RWPE2 (cell line): ENCODE measurements around the gene INPP5A.

Experiments
- ATAC-seq: fragments of 200-7000 bp; cut with Tn5 transposase; 3 replicates; pipeline ENCODE4 v1.9.1; 2021; ENCODE audit warnings: low read depth
- DNase-seq: peaks from one replicate; pipeline ENCODE4 v3.0.0-alpha.2; 2020; ENCODE audit warnings: low spot score
- H3K27ac ChIP-seq: fragments of 450-650 bp; 2 replicates; pipeline ENCODE4 v1.5.1; 2017; ENCODE audit warnings: mild to moderate bottlenecking; ENCODE audit not compliant: poor library complexity, severe bottlenecking
- H3K27me3 ChIP-seq: fragments of 250-450 bp; sonication (Bioruptor Pico); 2 replicates; pipeline ENCODE4 v1.5.1; 2021; ENCODE audit warnings: mild to moderate bottlenecking, moderate library complexity; ENCODE audit not compliant: insufficient read depth, poor library complexity, severe bottlenecking
- H3K36me3 ChIP-seq: fragments of 250-450 bp; sonication (Bioruptor Pico); 2 replicates; pipeline ENCODE4 v1.5.1; 2020; ENCODE audit warnings: low read depth, mild to moderate bottlenecking, moderate library complexity
- H3K4me1 ChIP-seq: fragments of 250-450 bp; sonication (Bioruptor Pico); 2 replicates; pipeline ENCODE4 v1.5.1; 2021; ENCODE audit warnings: mild to moderate bottlenecking, moderate library complexity; ENCODE audit not compliant: insufficient read depth, poor library complexity, severe bottlenecking
- H3K4me3 ChIP-seq: fragments of 250-450 bp; sonication (Bioruptor Pico); 2 replicates; pipeline ENCODE4 v1.5.1; 2021; ENCODE audit warnings: mild to moderate bottlenecking, moderate library complexity; ENCODE audit not compliant: severe bottlenecking
- H3K9me3 ChIP-seq: fragments of 250-450 bp; sonication (Bioruptor Pico); 2 replicates; pipeline ENCODE4 v1.5.1; 2021; ENCODE audit warnings: mild to moderate bottlenecking, moderate library complexity; ENCODE audit not compliant: severe bottlenecking
- TF ChIP-seq, protein P1 (sequence below): fragments of 450-650 bp; IDR thresholded peaks from one replicate; pipeline ENCODE4 v1.5.1; 2017; ENCODE audit warnings: mild to moderate bottlenecking, moderate library complexity; ENCODE audit not compliant: poor library complexity, severe bottlenecking

Gene INPP5A

DNA sequence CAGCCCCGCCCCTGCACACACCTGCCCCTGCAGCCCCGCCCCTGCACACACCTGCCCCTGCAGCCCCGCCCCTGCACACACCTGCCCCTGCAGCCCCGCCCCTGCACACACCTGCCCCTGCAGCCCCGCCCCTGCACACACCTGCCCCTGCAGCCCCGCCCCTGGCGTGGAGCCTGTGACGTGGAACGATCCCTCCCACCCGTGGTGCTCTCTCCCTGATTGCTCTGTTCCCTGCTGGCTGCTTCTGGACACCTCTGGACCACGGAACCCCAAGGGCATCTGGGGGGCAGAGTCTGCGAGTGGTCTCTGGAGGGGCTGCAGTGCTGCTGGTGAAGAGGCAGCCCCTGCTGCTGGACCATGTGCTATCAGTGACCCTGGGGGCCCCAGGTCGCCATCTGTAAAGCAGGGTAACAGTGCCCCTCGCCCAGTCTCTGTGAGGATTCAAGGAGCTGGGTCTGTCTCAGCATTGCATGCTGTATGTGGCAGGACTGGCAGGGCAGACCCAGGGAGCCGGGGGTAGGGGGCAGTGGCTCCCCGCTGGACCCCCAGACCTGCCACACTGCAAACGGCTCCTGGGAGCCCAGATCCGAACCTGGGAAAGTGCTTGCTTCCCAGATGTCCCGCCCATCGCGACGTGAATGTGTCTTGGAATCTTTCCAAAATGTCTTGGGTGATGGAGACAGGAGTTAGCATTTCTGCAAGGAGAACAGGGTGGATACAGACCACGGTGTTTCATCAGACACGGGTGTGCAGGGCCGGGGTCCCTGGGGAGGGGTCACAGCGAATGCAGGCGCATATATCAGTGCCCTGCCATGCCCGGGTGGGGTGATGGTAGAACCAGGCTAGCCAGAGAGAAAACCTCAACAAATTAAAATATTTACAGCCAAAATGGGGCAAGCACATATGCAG is 276.2 kb downstream of the INPP5A start:
- TF ChIP-seq, protein P1, sequence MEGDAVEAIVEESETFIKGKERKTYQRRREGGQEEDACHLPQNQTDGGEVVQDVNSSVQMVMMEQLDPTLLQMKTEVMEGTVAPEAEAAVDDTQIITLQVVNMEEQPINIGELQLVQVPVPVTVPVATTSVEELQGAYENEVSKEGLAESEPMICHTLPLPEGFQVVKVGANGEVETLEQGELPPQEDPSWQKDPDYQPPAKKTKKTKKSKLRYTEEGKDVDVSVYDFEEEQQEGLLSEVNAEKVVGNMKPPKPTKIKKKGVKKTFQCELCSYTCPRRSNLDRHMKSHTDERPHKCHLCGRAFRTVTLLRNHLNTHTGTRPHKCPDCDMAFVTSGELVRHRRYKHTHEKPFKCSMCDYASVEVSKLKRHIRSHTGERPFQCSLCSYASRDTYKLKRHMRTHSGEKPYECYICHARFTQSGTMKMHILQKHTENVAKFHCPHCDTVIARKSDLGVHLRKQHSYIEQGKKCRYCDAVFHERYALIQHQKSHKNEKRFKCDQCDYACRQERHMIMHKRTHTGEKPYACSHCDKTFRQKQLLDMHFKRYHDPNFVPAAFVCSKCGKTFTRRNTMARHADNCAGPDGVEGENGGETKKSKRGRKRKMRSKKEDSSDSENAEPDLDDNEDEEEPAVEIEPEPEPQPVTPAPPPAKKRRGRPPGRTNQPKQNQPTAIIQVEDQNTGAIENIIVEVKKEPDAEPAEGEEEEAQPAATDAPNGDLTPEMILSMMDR: no peak
- no peak for DNase-seq
- Histone ChIP-seq H3K9me3 (no peaks in the 10 kb centered on the region), H3K27me3 (no peaks in the 10 kb centered on the region), H3K4me3 (no peak overlapping the region), H3K27ac (no peak overlapping the region), H3K36me3 (no peaks in the 10 kb centered on the region), H3K4me1 (no peaks in the 10 kb centered on the region)
- no peak for ATAC-seq

DNA sequence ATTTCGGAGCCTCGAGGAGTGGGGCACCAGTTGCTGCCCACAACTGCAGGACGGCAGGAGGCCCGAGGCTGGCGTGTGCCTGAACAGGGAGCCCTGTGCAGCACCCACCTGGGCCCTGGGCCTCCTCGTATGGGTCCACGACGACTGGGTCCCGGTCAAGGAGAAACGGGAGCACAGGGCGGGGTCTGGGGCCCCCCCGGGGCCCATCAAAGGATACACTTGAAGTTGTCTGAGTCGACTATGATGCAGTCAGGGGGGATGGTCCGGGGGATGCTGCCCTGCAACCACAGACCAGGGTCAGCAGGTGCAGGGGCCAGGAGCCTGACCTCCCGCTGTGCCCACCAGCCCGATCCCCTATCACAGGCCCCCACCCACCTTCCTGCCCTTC is 276.9 kb downstream of the INPP5A start:
- TF ChIP-seq, protein P1: no peak
- no peaks in the 10 kb centered on the region for H3K9me3 ChIP-seq
- no peaks in the 10 kb centered on the region for H3K4me1 ChIP-seq
- ATAC-seq (no peak), DNase-seq (peak; percentile 47)
- no peak overlapping the region for H3K27ac ChIP-seq
- H3K27me3 ChIP-seq: no peaks in the 10 kb centered on the region
- H3K4me3 ChIP-seq: no peak overlapping the region
- no peaks in the 10 kb centered on the region for H3K36me3 ChIP-seq

DNA sequence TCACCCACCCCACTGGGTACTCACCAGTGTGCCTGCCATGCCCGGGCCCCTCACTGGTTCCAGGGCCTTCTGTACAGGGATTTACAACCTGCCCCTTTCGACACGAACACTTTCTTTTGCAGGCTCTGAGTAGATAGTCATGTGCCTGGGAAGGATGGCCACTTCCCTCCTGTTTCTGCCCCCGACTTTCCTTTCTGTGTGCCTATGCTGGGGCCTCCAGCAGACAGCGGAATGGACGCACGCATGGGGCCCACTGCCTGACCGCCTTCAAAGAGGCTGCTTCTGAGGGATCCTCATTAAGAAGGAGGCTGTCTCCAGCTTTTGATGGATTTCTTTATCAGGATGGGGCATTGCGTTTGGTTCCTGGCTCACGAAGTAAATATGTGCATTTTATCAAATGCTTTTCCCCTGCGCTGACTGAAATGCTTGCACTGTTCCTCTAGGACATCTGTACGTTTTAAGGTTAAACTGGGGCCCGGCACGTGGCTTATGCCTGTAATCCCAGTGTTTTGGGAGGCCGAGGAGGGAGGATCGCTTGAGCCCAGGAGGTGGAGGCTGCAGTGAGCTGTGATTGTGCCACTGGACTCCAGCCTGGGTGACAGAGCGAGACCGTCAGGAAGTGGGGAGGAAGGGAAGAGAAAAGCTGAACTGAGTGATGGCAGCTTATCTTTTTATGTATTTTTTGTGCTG is 277.7 kb downstream of the INPP5A start:
- Histone ChIP-seq H3K27ac (no peak overlapping the region), H3K9me3 (no peaks in the 10 kb centered on the region), H3K27me3 (no peaks in the 10 kb centered on the region), H3K4me3 (no peak overlapping the region), H3K4me1 (no peaks in the 10 kb centered on the region), H3K36me3 (no peaks in the 10 kb centered on the region)
- no peak for DNase-seq
- ATAC-seq: no peak
- TF ChIP-seq, protein P1: no peak

DNA sequence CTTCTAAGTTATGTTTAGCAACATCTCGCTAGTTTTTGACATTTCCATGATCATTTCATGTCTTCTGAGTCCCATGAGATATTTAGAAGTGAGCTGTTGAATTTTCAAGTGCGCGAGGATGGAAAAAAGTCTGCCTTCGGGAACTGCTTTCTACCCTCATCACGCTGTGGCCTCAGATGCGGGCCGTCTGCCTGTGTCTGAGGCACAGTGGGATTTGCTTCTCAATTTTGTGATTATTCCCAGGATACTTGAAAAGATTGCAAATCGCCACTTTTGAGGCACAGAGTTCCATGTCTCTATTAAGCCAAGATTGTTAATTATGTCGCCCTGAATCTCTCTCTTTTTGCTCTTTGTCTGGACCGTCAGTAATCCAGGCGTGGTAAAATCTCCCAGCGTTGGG is 279.1 kb downstream of the INPP5A start:
- ATAC-seq (no peak), DNase-seq (no peak)

More for the DNA sequence above, 279.1 kb downstream of the INPP5A start:
- Histone ChIP-seq H3K4me1 (no peaks in the 10 kb centered on the region), H3K4me3 (no peak overlapping the region), H3K27me3 (no peaks in the 10 kb centered on the region), H3K9me3 (no peaks in the 10 kb centered on the region), H3K27ac (no peak overlapping the region), H3K36me3 (no peaks in the 10 kb centered on the region)
- TF ChIP-seq, protein P1: no peak
